GM21528 (cell line): ENCODE results near the gene MMD.
"Not testable (repeated sequence)": the region's sequence is repeated elsewhere in the genome, so short reads cannot be mapped to it uniquely, and the experiment has no call there.

ENCODE experiments used
- ATAC-seq: cut with Tn5 transposase; IDR thresholded peaks from one replicate; pipeline ENCODE4 v1.9.1; 2021; ENCODE audit warnings: mild to moderate bottlenecking, moderate library complexity; ENCODE audit not compliant: unreplicated experiment, low FRiP score

MMD gene

GRCh38 chr17:55402374-55402773 lies 19.3 kb downstream of the MMD start:
- no peak for ATAC-seq

DNA sequence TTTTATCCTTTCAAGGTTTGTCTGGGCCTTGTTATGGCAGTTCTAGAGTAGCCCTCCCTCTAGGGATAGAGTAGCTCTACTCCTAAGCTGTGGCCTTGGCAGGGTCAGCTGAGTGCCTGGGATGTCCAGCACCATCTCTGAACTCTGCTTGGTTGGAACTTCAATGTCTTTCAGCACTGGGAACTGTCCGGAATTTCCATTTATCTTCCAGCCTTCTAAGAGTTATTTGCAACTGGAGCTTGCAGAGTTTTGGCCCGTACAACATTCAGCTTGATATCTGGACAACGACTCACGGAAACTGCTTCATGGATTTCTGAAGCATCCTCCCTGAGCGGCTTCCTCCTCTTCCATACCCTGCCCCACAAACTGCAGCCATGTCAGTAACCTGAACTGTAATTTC lies 22.9 kb downstream of the MMD start:
- no peak for ATAC-seq

DNA sequence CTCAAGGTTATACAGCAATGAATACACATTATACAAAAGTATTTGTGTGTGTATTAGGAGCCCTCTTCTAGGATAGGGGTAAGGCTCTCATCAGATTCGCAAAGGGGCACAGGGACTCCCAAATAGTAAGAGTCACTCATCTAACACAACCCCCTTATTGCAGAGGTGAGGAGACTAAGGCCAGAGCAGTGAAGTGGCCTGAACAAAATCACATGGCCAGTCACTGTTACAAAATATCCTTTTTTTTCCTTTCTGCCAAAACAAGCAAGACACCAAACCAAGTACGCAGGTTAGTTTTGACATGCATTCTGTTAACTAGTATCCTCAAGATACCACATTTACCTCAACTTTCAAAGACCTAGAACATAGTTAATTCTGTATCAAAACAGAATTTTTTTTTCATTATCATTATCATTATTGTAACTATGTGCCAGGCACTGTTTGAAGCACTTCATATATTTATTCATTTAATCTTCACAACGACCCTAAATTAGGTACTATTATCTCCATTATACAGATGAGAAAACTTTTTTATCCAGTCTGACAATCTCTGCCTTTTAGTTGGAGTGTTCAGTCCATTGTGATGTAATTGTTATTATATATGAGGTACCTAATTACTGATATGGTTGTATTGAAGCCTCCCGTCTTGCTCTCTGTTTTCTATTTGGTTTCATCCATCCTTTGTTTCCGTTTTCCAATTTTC lies 25.7 kb downstream of the MMD start:
- ATAC-seq, result no peak

GRCh38 chr17:55394357-55395021 lies 27.1 kb downstream of the MMD start:
- no peak for ATAC-seq

DNA sequence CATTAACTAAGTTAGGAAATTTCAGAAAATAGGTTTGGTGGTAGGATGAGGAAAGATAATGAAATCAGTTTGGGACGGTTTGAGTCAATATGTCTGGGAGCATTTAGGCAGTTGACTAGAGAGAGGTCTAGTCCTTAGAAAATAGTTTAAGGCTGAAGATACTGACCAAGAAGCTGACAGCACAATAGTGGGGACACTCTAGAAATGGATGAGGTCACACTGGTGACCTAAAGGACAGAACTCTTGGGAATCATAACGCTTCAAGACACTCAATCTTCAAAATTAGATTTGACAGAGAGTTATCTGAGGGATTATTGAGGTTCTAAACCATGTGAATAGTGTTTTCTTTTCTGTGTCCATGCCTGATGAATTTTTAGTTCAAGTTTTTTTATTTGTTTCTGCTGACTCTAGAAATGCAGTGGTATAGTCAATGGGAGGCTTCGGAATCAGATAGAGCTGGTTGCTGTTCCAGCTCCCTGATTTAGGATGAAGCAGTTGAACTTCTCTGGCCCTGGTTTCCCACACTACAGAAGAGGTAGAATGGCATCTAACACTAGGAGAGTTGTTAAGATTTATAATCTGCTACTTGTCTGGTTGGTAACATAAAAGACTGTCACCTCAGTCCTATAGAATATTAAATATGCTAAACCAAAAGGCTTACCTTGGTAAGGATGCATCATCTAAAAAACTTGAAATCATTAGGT lies 29.7 kb downstream of the MMD start:
- ATAC-seq, result no peak

- no peak for ATAC-seq
Observed at GRCh38 chr17:55391244-55391757, 30.3 kb downstream of the MMD start.

- no peak for ATAC-seq
Observed at GRCh38 chr17:55390364-55390977, 31.2 kb downstream of the MMD start.

- ATAC-seq, result not testable (repeated sequence)
Observed at GRCh38 chr17:55389715-55390114, 31.9 kb downstream of the MMD start.

DNA sequence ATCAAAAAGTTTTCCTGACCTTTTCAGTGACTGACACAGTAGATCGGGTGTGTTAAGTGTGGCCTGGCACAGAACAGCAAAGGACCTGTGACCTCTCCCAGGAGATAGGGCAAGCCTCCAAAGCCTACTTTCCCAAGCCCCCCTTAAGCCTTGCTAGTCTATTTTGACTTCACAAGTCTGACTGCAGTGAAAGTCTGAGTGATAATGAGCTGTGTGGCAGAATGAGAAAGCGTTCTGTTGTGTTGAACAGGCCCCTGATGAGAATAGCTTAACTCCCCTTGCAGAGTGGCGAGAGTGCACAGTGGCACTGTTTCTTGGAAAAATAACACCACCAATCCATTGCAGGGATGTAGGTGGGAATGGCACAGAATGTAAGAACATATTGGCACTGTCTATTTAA lies 32.8 kb downstream of the MMD start:
- ATAC-seq, result no peak

GRCh38 chr17:55386796-55387332 lies 34.8 kb downstream of the MMD start:
- no peak for ATAC-seq

GRCh38 chr17:55384643-55385232 lies 36.9 kb downstream of the MMD start:
- no peak for ATAC-seq

DNA sequence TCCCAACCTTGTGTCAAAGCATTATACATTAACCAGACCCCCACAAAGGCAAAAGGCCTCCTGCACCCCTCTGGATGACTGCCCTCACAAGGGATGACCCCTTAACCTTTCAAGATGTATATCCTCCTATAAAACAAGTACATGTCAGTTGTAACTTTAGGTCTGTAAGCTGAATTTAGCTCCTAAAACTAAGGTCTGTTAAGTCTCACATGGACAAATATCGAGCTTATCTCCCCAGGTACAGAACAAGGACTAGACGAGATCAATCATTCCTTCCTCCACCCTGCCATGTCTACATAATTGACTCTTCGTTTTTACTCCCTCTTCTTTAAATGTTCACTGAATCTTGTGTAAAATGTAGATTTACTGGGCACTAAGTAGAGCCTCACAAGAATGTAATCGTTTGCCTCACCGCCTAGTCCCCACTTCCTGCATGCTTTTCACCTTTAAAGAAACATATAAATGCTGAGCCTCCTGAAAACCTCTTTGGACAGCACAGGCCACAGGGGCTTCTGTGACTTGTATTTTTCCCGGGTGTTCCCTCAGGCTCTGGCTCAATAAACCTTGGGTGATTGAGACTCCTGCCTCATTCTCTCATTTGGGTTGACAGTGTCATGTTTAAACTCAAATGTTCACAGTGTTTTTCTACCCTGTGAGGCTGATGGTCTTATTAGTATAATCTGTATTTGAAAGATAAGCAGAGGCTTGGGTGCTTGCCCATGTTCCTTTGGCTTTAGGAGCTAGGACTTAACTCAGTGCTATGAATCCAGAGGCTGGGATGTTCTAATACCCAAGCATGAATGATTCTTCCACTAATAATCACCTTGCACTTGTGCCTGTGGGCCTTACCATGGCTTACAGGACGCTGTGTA lies 37.6 kb downstream of the MMD start:
- no peak for ATAC-seq

DNA sequence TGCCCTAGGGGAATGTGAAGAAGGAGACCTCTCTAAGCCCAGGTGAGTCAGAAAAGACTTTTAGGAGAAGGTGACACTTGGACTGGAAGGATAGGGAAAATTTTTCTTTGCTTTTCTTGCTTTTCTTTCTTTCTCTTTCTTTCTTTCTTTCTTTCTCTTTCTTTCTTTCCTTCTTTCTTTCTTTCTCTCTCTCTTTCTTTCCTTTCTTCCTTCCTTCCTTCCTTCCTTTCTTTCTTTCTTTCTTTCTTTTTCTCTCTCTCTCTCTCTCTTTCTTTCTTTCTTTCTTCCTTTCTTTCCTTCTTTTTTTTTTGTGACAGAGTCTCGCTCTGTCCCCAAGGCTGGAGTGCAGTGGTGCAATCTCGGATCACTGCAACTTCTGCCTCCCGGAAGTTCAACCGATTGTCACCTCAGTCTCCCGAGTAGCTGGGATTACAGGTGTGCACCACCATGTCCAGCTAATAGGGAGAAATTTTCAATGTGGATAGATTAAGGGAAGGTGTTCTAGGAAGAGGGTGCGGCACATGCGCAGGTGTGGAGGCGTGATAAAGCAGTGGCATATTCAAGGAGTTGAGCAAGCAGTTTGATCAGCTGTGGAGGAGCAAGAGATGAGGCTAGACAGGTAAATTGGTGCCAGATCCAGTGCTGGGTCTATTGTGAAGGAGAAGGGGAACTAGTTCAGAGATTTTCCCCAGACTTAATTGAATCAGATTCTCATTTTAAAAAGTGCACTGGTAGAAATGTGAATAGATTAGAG lies 40.4 kb downstream of the MMD start:
- no peak for ATAC-seq

DNA sequence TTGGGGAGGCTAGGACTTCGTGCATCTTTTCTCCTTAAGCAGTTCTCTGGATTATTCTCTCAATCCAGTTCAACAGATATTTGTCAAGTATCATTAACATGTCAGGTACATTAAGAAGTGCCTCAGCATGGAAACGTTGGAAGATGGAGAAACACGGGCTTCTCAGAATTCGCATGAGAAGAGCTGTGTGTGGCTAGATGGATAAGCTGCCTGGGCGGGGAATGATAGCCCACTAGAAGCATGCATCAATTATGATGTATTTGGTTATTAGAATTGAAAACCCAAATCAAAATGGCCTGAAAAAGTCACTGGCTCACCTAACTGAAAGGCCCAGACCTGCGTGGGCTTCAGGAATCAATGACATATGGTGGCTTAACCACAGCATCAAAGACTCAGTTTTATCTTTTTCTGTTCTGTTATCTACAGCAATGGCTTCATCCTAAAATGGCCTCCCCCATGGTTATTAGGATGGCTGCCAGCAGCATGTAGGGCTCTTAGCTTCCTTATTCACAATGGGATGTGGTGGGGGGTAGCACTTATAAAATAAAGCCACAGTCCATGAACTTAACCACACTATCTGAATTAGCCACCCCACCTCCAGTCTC lies 43.9 kb downstream of the MMD start:
- no peak for ATAC-seq

DNA sequence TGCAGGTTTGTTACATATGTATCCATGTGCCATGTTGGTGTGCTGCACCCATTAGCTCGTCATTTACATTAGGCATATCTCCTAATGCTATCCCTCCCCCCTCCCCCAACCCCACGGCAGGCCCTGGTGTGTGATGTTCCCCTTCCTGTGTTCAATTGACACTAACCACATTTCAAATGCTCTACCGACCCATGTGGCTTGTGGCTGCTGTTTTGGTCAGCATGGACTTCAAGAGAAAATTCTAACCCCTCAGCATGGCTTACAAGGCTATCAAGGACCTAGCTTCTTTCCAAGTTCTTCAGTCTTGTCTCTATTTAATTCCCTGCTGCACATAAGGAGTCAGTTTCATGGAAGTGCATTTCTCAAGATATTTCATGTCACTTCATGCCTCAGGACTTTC lies 52.9 kb downstream of the MMD start:
- ATAC-seq, result no peak

- no peak for ATAC-seq
Observed at GRCh38 chr17:55366020-55366481, 55.6 kb downstream of the MMD start.

DNA sequence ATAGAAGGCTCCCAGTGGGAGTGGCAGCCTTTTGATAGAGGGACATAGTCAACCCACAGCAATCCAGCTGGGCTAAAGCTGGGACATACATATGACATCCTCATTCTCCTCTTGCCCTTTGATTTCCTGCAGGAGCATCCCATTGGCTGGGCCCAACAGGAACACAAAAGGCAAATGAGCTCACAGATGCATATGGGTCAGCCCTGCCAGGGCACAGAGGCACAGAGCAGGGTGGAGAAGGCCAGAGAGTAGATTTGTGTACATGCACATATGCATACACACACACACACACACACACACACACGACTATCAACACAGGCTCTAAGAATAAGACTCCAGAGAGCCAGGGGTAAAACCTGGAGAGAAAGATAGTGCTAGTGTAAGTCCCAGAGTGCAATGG lies 58.6 kb downstream of the MMD start:
- no peak for ATAC-seq

DNA sequence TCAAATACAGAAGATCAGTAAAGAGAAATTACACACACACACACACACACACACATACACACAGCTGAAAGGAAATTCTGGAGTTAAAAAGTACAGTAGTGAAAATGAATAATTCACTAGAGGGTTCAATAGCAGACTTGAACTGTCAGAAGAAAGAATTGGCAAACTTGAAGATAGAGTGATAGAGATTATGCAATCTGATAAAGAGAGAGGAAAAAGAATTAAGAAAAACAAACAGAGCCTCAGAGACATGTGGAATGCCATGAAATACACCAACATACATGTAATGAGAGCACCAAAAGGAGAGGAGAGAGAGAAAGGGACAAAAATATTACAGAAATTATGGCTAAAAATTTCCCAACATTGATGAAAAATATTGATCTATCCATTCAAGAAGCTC lies 60.7 kb downstream of the MMD start:
- no peak for ATAC-seq
